ENCODE measurements around the gene NIPBL.

Gene NIPBL

DNA sequence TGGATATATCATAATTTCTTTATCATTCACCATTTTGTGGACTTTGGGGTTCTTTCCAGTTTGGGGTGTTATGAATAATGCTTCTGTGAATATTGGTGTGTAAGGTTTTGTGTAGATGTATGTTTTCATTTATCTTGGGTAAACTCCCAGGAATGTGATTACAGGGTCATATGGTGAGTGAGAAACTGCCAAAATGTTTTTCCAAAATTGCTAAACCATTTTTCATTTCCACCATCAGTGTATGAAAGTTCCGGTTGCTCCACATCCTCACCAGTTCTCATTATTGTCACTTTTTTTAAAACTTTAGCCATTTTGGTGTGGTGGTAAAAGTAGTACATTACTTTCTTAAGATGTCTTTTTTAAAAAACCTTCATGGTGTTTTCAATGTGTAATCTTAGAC is 152.9 kb downstream of the NIPBL start:
- Histone ChIP-seq H3K4me1 (ENCODE audit: insufficient read depth, low read length) (no peaks in the 10 kb centered on the region), H2AFZ (ENCODE audit: low read depth, low read length) (no peak overlapping the region), H3K27me3 (ENCODE audit: insufficient read depth, low read length, poor library complexity) (no peaks in the 10 kb centered on the region), H4K20me1 (ENCODE audit: insufficient read depth, low read length) (no peaks in the 10 kb centered on the region), H3K9ac (ENCODE audit: low read depth, low read length) (no peak overlapping the region), H3K4me3 (ENCODE audit: low read depth in 1 of 2, low read length in 2 of 2) (no peak overlapping the region), H3K79me2 (ENCODE audit: insufficient read depth, low read length) (no peaks in the 10 kb centered on the region), H3K36me3 (ENCODE audit: insufficient read depth, low read length) (peaks cover 82% of the 10 kb centered on the region), H3K27ac (ENCODE audit: low read length) (no peak overlapping the region), H3K4me2 (ENCODE audit: insufficient read depth, low read length) (no peak overlapping the region), H3K9me3 (ENCODE audit: insufficient read depth, low read length, severe bottlenecking) (no peaks in the 10 kb centered on the region)
- DNase-seq (no peak), ATAC-seq (ENCODE audit: insufficient read depth, low read depth) (no peak)
- no peak for TF ChIP-seq EZH2 (IDR thresholded peaks at IDR 0.05; ENCODE audit: borderline replicate concordance, low read depth, low read length, severe bottlenecking)
- TF ChIP-seq, protein P1, sequence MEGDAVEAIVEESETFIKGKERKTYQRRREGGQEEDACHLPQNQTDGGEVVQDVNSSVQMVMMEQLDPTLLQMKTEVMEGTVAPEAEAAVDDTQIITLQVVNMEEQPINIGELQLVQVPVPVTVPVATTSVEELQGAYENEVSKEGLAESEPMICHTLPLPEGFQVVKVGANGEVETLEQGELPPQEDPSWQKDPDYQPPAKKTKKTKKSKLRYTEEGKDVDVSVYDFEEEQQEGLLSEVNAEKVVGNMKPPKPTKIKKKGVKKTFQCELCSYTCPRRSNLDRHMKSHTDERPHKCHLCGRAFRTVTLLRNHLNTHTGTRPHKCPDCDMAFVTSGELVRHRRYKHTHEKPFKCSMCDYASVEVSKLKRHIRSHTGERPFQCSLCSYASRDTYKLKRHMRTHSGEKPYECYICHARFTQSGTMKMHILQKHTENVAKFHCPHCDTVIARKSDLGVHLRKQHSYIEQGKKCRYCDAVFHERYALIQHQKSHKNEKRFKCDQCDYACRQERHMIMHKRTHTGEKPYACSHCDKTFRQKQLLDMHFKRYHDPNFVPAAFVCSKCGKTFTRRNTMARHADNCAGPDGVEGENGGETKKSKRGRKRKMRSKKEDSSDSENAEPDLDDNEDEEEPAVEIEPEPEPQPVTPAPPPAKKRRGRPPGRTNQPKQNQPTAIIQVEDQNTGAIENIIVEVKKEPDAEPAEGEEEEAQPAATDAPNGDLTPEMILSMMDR (IDR thresholded peaks at IDR 0.05; ENCODE audit: borderline replicate concordance, extremely low read depth, low read length, poor library complexity, severe bottlenecking): no peak

DNA sequence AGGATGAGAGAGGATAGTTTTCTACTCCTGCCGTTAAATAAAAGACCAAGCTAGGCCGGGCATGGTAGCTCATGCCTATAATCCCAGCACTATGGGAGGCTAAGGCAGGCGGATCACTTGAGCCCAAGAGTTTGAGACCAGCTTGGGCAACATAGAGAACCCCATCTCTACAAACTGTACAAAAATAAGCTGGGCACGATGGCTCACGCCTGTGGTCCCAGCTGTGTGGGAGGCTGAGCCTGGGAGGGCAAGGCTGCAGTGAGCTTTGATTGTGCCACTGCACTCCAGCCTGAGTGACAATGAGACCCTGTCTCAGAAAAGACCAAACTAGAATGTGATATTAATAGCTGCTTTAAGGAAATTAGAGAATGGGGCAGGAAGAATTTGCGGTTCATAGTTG is 158.4 kb downstream of the NIPBL start:
- Histone ChIP-seq H3K27me3 (ENCODE audit: insufficient read depth, low read length, poor library complexity) (no peaks in the 10 kb centered on the region), H3K9ac (ENCODE audit: low read depth, low read length) (no peak overlapping the region), H3K27ac (ENCODE audit: low read length) (no peak overlapping the region), H4K20me1 (ENCODE audit: insufficient read depth, low read length) (no peaks in the 10 kb centered on the region), H2AFZ (ENCODE audit: low read depth, low read length) (no peak overlapping the region), H3K9me3 (ENCODE audit: insufficient read depth, low read length, severe bottlenecking) (no peaks in the 10 kb centered on the region), H3K4me3 (ENCODE audit: low read depth in 1 of 2, low read length in 2 of 2) (no peak overlapping the region), H3K79me2 (ENCODE audit: insufficient read depth, low read length) (no peaks in the 10 kb centered on the region), H3K4me1 (ENCODE audit: insufficient read depth, low read length) (no peaks in the 10 kb centered on the region), H3K4me2 (ENCODE audit: insufficient read depth, low read length) (no peak overlapping the region), H3K36me3 (ENCODE audit: insufficient read depth, low read length) (peaks cover 54% of the 10 kb centered on the region)
- DNase-seq (no peak), ATAC-seq (ENCODE audit: insufficient read depth, low read depth) (no peak; the same call in 2 of the 3 replicates)
- TF ChIP-seq, protein P1 (IDR thresholded peaks at IDR 0.05; ENCODE audit: borderline replicate concordance, extremely low read depth, low read length, poor library complexity, severe bottlenecking): no peak
- TF ChIP-seq EZH2 (IDR thresholded peaks at IDR 0.05; ENCODE audit: borderline replicate concordance, low read depth, low read length, severe bottlenecking): no peak

DNA sequence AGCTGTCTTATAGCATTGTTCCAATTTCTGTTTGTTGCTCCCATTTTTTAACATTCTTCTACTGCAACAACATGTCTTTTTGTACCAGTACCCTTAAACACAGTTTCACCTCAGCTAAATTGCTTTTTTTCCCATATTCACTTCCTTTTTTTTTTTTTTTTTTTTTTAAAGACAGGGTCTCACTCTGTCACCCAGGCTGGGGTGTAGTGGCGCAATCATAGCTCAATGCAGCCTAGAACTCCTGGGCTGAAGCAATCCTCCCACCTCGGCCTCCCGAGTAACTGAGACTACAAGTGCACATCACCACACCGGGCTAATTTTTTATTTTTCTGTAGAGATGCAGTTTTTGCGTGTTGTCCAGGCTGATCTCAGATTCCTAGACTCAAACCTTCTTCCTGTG is 161.3 kb downstream of the NIPBL start:
- Histone ChIP-seq H3K27me3 (ENCODE audit: insufficient read depth, low read length, poor library complexity) (no peaks in the 10 kb centered on the region), H3K9ac (ENCODE audit: low read depth, low read length) (no peak overlapping the region), H3K79me2 (ENCODE audit: insufficient read depth, low read length) (no peaks in the 10 kb centered on the region), H2AFZ (ENCODE audit: low read depth, low read length) (no peak overlapping the region), H3K4me3 (ENCODE audit: low read depth in 1 of 2, low read length in 2 of 2) (no peak overlapping the region), H3K27ac (ENCODE audit: low read length) (no peak overlapping the region), H3K4me1 (ENCODE audit: insufficient read depth, low read length) (no peaks in the 10 kb centered on the region), H3K9me3 (ENCODE audit: insufficient read depth, low read length, severe bottlenecking) (no peaks in the 10 kb centered on the region), H3K4me2 (ENCODE audit: insufficient read depth, low read length) (no peak overlapping the region), H3K36me3 (ENCODE audit: insufficient read depth, low read length) (peaks cover 41% of the 10 kb centered on the region), H4K20me1 (ENCODE audit: insufficient read depth, low read length) (no peaks in the 10 kb centered on the region)
- ATAC-seq (ENCODE audit: insufficient read depth, low read depth): no peak
- no peak for DNase-seq
- TF ChIP-seq EZH2 (IDR thresholded peaks at IDR 0.05; ENCODE audit: borderline replicate concordance, low read depth, low read length, severe bottlenecking): no peak
- TF ChIP-seq, protein P1 (IDR thresholded peaks at IDR 0.05; ENCODE audit: borderline replicate concordance, extremely low read depth, low read length, poor library complexity, severe bottlenecking): no peak

DNA sequence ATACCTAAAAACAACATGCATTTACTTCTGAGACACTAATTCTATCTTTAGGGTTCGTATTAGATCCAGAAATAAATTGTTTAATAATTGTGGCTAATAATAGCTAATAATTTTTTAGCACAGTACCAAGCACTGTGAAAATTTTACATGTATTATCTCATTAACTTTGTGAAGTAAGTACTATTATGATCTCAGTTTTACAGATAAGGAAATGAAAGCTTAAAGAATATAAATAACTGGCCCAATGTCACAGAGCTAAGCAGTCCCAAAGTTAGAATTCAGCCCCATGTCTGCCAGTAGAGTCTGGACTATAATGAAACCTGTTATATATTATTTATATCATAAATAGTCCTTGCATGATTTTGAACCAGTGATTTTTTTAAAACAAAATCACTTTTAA is 163.3 kb downstream of the NIPBL start:
- no peak for TF ChIP-seq EZH2 (IDR thresholded peaks at IDR 0.05; ENCODE audit: borderline replicate concordance, low read depth, low read length, severe bottlenecking)
- TF ChIP-seq, protein P1 (IDR thresholded peaks at IDR 0.05; ENCODE audit: borderline replicate concordance, extremely low read depth, low read length, poor library complexity, severe bottlenecking): no peak
- Histone ChIP-seq H4K20me1 (ENCODE audit: insufficient read depth, low read length) (no peaks in the 10 kb centered on the region), H3K4me2 (ENCODE audit: insufficient read depth, low read length) (no peak overlapping the region), H3K27ac (ENCODE audit: low read length) (no peak overlapping the region), H2AFZ (ENCODE audit: low read depth, low read length) (no peak overlapping the region), H3K4me3 (ENCODE audit: low read depth in 1 of 2, low read length in 2 of 2) (no peak overlapping the region), H3K36me3 (ENCODE audit: insufficient read depth, low read length) (peaks cover 50% of the 10 kb centered on the region), H3K79me2 (ENCODE audit: insufficient read depth, low read length) (no peaks in the 10 kb centered on the region), H3K4me1 (ENCODE audit: insufficient read depth, low read length) (no peaks in the 10 kb centered on the region), H3K9ac (ENCODE audit: low read depth, low read length) (no peak overlapping the region), H3K9me3 (ENCODE audit: insufficient read depth, low read length, severe bottlenecking) (no peaks in the 10 kb centered on the region), H3K27me3 (ENCODE audit: insufficient read depth, low read length, poor library complexity) (no peaks in the 10 kb centered on the region)
- DNase-seq (no peak), ATAC-seq (ENCODE audit: insufficient read depth, low read depth) (no peak)
